Uterus (tissue), 2 donors: ENCODE results near the gene COA8.

Experiments
- CTCF ChIP-seq, 4 experiments: fragments of 200-600 bp in 2 of 4; fragments of 450-650 bp in 2 of 4; sonication (generic) in 2 of 4; IDR thresholded peaks; one replicate each; pipeline ENCODE4 v1.5.1; 2016 to 2019; ENCODE audit warnings: antibody characterized with exemption in 4 of 4, mild to moderate bottlenecking in 2 of 4, moderate library complexity in 1 of 4
- POLR2A ChIP-seq, 2 donors: fragments of 450-650 bp; IDR thresholded peaks; one replicate each; pipeline ENCODE4 v1.6.1; 2016; ENCODE audit warnings: antibody characterized with exemption in 2 of 2, mild to moderate bottlenecking in 1 of 2, moderate library complexity in 1 of 2

- TF ChIP-seq POLR2A (IDR thresholded peaks at IDR 0.05): no peak
- no peak for TF ChIP-seq CTCF (IDR thresholded peaks at IDR 0.05)
Observed at GRCh38 chr14:103625356-103626095, 62.8 kb downstream of the COA8 start.
